Mesothelial cell of epicardium (in vitro differentiated cells): ENCODE results near the gene SLC26A8. TPM values are rescaled to one million over a fixed set of nuclear protein-coding genes. Genes with fewer than 3 reads are reported as not detected.

Experiments used
- DNase-seq, 2 experiments: peaks; one replicate each; pipeline ENCODE4 v3.0.0; 2021; ENCODE audit warnings: low spot score in 2 of 2; ENCODE audit not compliant: unreplicated experiment in 2 of 2
- H3K27ac Mint-ChIP-seq: 2 replicates; pipeline ENCODE4 v1.8.0; 2021; ENCODE audit warnings: mixed read lengths
- H3K27me3 Mint-ChIP-seq: 2 replicates; pipeline ENCODE4 v1.8.0; 2021; ENCODE audit warnings: low read depth, mixed read lengths
- H3K36me3 Mint-ChIP-seq: 2 replicates; pipeline ENCODE4 v1.8.0; 2021; ENCODE audit warnings: mixed read lengths
- H3K4me1 Mint-ChIP-seq: 2 replicates; pipeline ENCODE4 v1.8.0; 2021; ENCODE audit warnings: mixed read lengths
- H3K4me3 Mint-ChIP-seq: 2 replicates; pipeline ENCODE4 v1.8.0; 2021; ENCODE audit warnings: mild to moderate bottlenecking, moderate library complexity, mixed read lengths
- H3K9me3 Mint-ChIP-seq: 2 replicates; pipeline ENCODE4 v1.8.0; 2021; ENCODE audit warnings: mixed read lengths
- total RNA-seq: library from RNA; stranded (reverse); gene quantifications from 3 replicates; pipeline ENCODE4 v1.2.1, GENCODE V29; 2021
- TF ChIP-seq, protein P1 (sequence below): fragments of 200-600 bp; sonication (generic); IDR thresholded peaks from one replicate; pipeline ENCODE4 v1.5.0; 2021; ENCODE audit warnings: antibody characterized with exemption; ENCODE audit not compliant: unreplicated experiment

The SLC26A8 gene
- total RNA-seq, 1 donor from 2014 or later: 0.29 TPM

- TF ChIP-seq, protein P1, sequence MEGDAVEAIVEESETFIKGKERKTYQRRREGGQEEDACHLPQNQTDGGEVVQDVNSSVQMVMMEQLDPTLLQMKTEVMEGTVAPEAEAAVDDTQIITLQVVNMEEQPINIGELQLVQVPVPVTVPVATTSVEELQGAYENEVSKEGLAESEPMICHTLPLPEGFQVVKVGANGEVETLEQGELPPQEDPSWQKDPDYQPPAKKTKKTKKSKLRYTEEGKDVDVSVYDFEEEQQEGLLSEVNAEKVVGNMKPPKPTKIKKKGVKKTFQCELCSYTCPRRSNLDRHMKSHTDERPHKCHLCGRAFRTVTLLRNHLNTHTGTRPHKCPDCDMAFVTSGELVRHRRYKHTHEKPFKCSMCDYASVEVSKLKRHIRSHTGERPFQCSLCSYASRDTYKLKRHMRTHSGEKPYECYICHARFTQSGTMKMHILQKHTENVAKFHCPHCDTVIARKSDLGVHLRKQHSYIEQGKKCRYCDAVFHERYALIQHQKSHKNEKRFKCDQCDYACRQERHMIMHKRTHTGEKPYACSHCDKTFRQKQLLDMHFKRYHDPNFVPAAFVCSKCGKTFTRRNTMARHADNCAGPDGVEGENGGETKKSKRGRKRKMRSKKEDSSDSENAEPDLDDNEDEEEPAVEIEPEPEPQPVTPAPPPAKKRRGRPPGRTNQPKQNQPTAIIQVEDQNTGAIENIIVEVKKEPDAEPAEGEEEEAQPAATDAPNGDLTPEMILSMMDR: no peak
- no peak for DNase-seq
- no peak overlapping the region for H3K27ac Mint-ChIP-seq
- H3K9me3 Mint-ChIP-seq: no peaks in the 10 kb centered on the region
- no peaks in the 10 kb centered on the region for H3K36me3 Mint-ChIP-seq
- H3K4me1 Mint-ChIP-seq: peaks cover 17% of the 10 kb centered on the region
- H3K4me3 Mint-ChIP-seq: no peak overlapping the region
- H3K27me3 Mint-ChIP-seq: no peaks in the 10 kb centered on the region
Measured at GRCh38 chr6:35967076-35967774, 57.2 kb downstream of the SLC26A8 start.

- no peak for DNase-seq
- Mint-ChIP-seq H3K27ac (peak overlapping the region; percentile 93), H3K4me3 (no peak overlapping the region), H3K4me1 (peaks cover 18% of the 10 kb centered on the region), H3K27me3 (no peaks in the 10 kb centered on the region), H3K9me3 (no peaks in the 10 kb centered on the region), H3K36me3 (no peaks in the 10 kb centered on the region)
- TF ChIP-seq, protein P1: no peak
Measured at GRCh38 chr6:35962779-35963560, 61.5 kb downstream of the SLC26A8 start.

DNA sequence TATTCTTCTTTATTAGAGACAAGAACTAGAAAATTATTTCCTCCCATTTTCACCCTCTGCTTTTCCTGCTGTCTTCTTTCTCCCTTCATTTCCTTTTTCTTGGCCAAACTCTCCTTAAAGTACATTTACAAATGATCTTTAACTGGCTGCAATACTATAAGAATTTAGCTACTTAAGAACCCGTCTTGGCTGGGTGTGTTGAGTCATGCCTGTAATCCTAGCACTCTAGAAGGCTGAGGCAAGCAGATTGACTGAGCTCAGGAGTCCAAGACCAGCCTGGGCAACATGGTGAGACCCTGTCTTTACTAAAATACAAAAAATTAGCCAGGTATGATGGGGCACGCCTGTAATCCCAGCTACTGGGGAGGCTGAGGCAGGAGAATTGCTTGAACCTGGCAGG is 64.3 kb downstream of the SLC26A8 start:
- no peak overlapping the region for H3K27ac Mint-ChIP-seq
- no peaks in the 10 kb centered on the region for H3K27me3 Mint-ChIP-seq
- no peak for DNase-seq
- H3K4me1 Mint-ChIP-seq: peaks cover 17% of the 10 kb centered on the region
- H3K9me3 Mint-ChIP-seq: no peaks in the 10 kb centered on the region
- TF ChIP-seq, protein P1: no peak
- H3K36me3 Mint-ChIP-seq: no peaks in the 10 kb centered on the region
- no peak overlapping the region for H3K4me3 Mint-ChIP-seq

GRCh38 chr6:35955970-35956369 is 68.5 kb downstream of the SLC26A8 start:
- no peaks in the 10 kb centered on the region for H3K9me3 Mint-ChIP-seq
- H3K36me3 Mint-ChIP-seq: no peaks in the 10 kb centered on the region

GRCh38 chr6:35955521-35955920 is 68.9 kb downstream of the SLC26A8 start:
- Mint-ChIP-seq H3K36me3 (no peaks in the 10 kb centered on the region), H3K9me3 (no peaks in the 10 kb centered on the region), H3K4me3 (no peak overlapping the region), H3K27me3 (no peaks in the 10 kb centered on the region), H3K4me1 (peaks cover 5% of the 10 kb centered on the region), H3K27ac (no peak overlapping the region)
- no peak for DNase-seq
- TF ChIP-seq, protein P1: no peak

More at GRCh38 chr6:35955970-35956369, 68.5 kb downstream of the SLC26A8 start:
- TF ChIP-seq, protein P1: no peak
- no peak for DNase-seq
- peaks cover 5% of the 10 kb centered on the region for H3K4me1 Mint-ChIP-seq
- no peak overlapping the region for H3K4me3 Mint-ChIP-seq
- H3K27ac Mint-ChIP-seq: no peak overlapping the region
- no peaks in the 10 kb centered on the region for H3K27me3 Mint-ChIP-seq
